GM23338 (cell line): ENCODE data around the gene LAPTM4A.

Experiments
- CREB1 ChIP-seq: fragments of 250-450 bp; sonication (Bioruptor Pico); IDR thresholded peaks from 2 replicates; pipeline ENCODE4 v1.5.0; 2020; ENCODE audit warnings: low read depth, mild to moderate bottlenecking, moderate library complexity
- CTCF ChIP-seq, 2 experiments: fragments of 200-600 bp in 1 of 2; sonication (generic) in 1 of 2; conservative IDR thresholded peaks; 2 replicates each; pipeline versions ENCODE4 v1.5.1 to v1.6.1; 2016 to 2017; ENCODE audit warnings: antibody characterized with exemption in 2 of 2, low read depth in 2 of 2, mild to moderate bottlenecking in 2 of 2, moderate library complexity in 1 of 2
- EZH2 ChIP-seq: fragments of 200-600 bp; sonication (generic); IDR thresholded peaks from one replicate; pipeline ENCODE4 v1.8.0; 2017; ENCODE audit warnings: antibody characterized with exemption, mild to moderate bottlenecking, low read depth; ENCODE audit not compliant: unreplicated experiment
- EZH2phosphoT487 ChIP-seq: fragments of 200-600 bp; sonication (generic); IDR thresholded peaks from one replicate; pipeline ENCODE4 v1.8.1; 2018; ENCODE audit warnings: antibody characterized with exemption; ENCODE audit not compliant: unreplicated experiment
- JUNB ChIP-seq: IDR thresholded peaks from one replicate; pipeline ENCODE4 v1.6.1; 2016; ENCODE audit warnings: antibody characterized with exemption; ENCODE audit not compliant: unreplicated experiment
- NANOG ChIP-seq: IDR thresholded peaks from 2 replicates; pipeline ENCODE4 v1.6.1; 2016; ENCODE audit warnings: antibody characterized with exemption, borderline replicate concordance
- POLR2AphosphoS5 ChIP-seq: IDR thresholded peaks from 2 replicates; pipeline ENCODE4 v1.6.1; 2016; ENCODE audit warnings: antibody characterized with exemption, low read depth
- STAT1 ChIP-seq: IDR thresholded peaks from one replicate; pipeline ENCODE4 v1.6.1; 2016; ENCODE audit warnings: antibody characterized with exemption; ENCODE audit not compliant: unreplicated experiment
- ZNF114 ChIP-seq: fragments of 250-450 bp; sonication (Bioruptor Pico); IDR thresholded peaks from 2 replicates; pipeline ENCODE4 v1.5.0; 2020; ENCODE audit warnings: mild to moderate bottlenecking, moderate library complexity
- ZNF462 ChIP-seq: fragments of 250-450 bp; sonication (Bioruptor Pico); IDR thresholded peaks from 2 replicates; pipeline ENCODE4 v1.5.0; 2020; ENCODE audit warnings: mild to moderate bottlenecking, moderate library complexity
- TF ChIP-seq, protein P1 (sequence below): IDR thresholded peaks from one replicate; pipeline ENCODE4 v1.6.1; 2018; ENCODE audit warnings: antibody characterized with exemption; ENCODE audit not compliant: unreplicated experiment
- TF ChIP-seq, protein P2 (sequence below): IDR thresholded peaks from 2 replicates; pipeline ENCODE4 v1.6.1; 2016; ENCODE audit warnings: antibody characterized with exemption

DNA sequence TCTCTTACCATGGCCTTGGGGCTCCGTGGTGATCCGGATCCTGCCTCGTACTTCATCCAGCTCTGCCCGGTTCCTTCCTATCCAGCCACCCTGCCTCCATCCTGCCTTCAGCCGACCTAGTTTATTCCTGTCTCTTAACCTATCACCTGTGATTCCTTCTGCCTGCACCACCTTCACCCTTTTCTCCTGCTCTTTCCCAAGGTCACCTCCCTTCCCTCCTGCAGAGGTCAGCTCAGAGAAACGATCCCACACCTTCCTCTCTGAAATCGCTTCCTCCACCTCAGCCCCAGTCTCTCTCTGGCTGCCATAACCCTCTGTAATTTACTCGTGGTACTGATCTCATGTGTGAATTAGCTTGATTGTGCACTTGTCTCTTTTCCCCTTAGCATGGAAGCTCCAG, 23.5 kb upstream of the LAPTM4A start:
- TF ChIP-seq CTCF (conservative IDR thresholded peaks at IDR 0.05; ENCODE audit: low read depth in 2 of 2) (no peak), POLR2AphosphoS5 (no peak), JUNB (no peak), EZH2phosphoT487 (no peak), EZH2 (no peak), STAT1 (no peak), ZNF114 (no peak), CREB1 (CRISPR knock-in tag) (no peak), ZNF462 (CRISPR knock-in tag) (no peak), NANOG (no peak)
- TF ChIP-seq, protein P1, sequence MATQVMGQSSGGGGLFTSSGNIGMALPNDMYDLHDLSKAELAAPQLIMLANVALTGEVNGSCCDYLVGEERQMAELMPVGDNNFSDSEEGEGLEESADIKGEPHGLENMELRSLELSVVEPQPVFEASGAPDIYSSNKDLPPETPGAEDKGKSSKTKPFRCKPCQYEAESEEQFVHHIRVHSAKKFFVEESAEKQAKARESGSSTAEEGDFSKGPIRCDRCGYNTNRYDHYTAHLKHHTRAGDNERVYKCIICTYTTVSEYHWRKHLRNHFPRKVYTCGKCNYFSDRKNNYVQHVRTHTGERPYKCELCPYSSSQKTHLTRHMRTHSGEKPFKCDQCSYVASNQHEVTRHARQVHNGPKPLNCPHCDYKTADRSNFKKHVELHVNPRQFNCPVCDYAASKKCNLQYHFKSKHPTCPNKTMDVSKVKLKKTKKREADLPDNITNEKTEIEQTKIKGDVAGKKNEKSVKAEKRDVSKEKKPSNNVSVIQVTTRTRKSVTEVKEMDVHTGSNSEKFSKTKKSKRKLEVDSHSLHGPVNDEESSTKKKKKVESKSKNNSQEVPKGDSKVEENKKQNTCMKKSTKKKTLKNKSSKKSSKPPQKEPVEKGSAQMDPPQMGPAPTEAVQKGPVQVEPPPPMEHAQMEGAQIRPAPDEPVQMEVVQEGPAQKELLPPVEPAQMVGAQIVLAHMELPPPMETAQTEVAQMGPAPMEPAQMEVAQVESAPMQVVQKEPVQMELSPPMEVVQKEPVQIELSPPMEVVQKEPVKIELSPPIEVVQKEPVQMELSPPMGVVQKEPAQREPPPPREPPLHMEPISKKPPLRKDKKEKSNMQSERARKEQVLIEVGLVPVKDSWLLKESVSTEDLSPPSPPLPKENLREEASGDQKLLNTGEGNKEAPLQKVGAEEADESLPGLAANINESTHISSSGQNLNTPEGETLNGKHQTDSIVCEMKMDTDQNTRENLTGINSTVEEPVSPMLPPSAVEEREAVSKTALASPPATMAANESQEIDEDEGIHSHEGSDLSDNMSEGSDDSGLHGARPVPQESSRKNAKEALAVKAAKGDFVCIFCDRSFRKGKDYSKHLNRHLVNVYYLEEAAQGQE: no peak
- TF ChIP-seq, protein P2, sequence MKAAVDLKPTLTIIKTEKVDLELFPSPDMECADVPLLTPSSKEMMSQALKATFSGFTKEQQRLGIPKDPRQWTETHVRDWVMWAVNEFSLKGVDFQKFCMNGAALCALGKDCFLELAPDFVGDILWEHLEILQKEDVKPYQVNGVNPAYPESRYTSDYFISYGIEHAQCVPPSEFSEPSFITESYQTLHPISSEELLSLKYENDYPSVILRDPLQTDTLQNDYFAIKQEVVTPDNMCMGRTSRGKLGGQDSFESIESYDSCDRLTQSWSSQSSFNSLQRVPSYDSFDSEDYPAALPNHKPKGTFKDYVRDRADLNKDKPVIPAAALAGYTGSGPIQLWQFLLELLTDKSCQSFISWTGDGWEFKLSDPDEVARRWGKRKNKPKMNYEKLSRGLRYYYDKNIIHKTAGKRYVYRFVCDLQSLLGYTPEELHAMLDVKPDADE: no peak
